Esophagus squamous epithelium (tissue), 4 donors: ENCODE results near the gene FAM78B.

Experiments used
- POLR2A ChIP-seq, 4 donors: fragments of 450-650 bp; IDR thresholded peaks; one replicate each; pipeline ENCODE4 v1.6.1; 2017; ENCODE audit warnings: antibody characterized with exemption in 4 of 4, mild to moderate bottlenecking in 4 of 4, moderate library complexity in 3 of 4
- TF ChIP-seq, protein P1 (sequence below), 6 experiments: fragments of 450-650 bp in 4 of 6; fragments of 200-600 bp in 2 of 6; sonication (generic) in 2 of 6; IDR thresholded peaks; one replicate each; pipeline ENCODE4 v1.5.1; 2016 to 2019; ENCODE audit warnings: antibody characterized with exemption in 6 of 6, mild to moderate bottlenecking in 4 of 6, moderate library complexity in 4 of 6

DNA sequence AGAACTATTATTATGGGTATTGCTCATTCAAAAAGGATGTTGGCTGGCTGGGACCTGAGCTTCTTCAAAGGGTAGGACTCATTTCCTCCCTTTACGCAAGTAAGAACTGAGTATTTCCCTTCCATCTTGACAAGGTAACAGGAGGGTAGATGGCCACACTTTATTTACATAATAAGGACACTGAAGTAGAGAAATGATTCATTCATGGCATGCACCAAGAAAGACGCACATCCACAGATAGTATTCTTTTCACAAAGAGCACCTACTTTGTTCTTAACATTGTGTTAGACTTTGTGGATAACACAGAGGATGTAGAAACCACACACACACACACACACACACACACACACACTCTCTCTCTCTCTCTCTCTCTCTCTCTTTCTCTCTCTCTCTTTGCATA, 82.9 kb downstream of the FAM78B start:
- TF ChIP-seq, protein P1, sequence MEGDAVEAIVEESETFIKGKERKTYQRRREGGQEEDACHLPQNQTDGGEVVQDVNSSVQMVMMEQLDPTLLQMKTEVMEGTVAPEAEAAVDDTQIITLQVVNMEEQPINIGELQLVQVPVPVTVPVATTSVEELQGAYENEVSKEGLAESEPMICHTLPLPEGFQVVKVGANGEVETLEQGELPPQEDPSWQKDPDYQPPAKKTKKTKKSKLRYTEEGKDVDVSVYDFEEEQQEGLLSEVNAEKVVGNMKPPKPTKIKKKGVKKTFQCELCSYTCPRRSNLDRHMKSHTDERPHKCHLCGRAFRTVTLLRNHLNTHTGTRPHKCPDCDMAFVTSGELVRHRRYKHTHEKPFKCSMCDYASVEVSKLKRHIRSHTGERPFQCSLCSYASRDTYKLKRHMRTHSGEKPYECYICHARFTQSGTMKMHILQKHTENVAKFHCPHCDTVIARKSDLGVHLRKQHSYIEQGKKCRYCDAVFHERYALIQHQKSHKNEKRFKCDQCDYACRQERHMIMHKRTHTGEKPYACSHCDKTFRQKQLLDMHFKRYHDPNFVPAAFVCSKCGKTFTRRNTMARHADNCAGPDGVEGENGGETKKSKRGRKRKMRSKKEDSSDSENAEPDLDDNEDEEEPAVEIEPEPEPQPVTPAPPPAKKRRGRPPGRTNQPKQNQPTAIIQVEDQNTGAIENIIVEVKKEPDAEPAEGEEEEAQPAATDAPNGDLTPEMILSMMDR (IDR thresholded peaks at IDR 0.05), result no peak
- no peak for TF ChIP-seq POLR2A (IDR thresholded peaks at IDR 0.05)
